Measurements from ENCODE around the gene SHISA4. TPM values are rescaled to one million over a fixed set of nuclear protein-coding genes. Genes with fewer than 3 reads are reported as not detected.

The SHISA4 gene, protein sequence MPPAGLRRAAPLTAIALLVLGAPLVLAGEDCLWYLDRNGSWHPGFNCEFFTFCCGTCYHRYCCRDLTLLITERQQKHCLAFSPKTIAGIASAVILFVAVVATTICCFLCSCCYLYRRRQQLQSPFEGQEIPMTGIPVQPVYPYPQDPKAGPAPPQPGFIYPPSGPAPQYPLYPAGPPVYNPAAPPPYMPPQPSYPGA
- total RNA-seq (2021; fragmentation: NEBNext Ultra II Directional; extraction: Animal tissue kit (Norgen Biotek cat#: 25700)) (7.8 and 9.0 TPM in 2 replicates), polyA plus RNA-seq (2011; rRNA removed) (28.9 and 36.0 TPM in 2 replicates), polyA minus RNA-seq (2011; rRNA and poly(A)+ RNA removed) (7.3 and 7.7 TPM in 2 replicates)
- 17.8 TPM for polyA plus RNA-seq (2011; cell fraction: cytosol; rRNA removed)
- polyA plus RNA-seq (2011; cell fraction: nucleus; rRNA removed), result 22.1 TPM
- polyA plus RNA-seq (2012, experiment 1 of 2), result 5.1 to 13.0 TPM (median 12.0 TPM) in 4 replicates
- 15.8 TPM for polyA plus RNA-seq (2012, experiment 2 of 2)
- polyA plus RNA-seq (2013, experiment 1 of 2), result 8.7 TPM
- 9.9 TPM for polyA plus RNA-seq (2013, experiment 2 of 2)
- polyA minus RNA-seq (2011; cell fraction: cytosol; rRNA and poly(A)+ RNA removed), result 5.1 TPM
- polyA minus RNA-seq (2011; cell fraction: nucleus; rRNA and poly(A)+ RNA removed), result 2.7 TPM
- long read RNA-seq, experiment 1, transcript SHISA4-201 (5 exons, 1,341 nt), result major isoform, 7 of 12 reads
- long read RNA-seq, experiment 1, partial matches to known transcripts, result 2 of 12 reads
- long read RNA-seq, experiment 1, other reads (novel, unspliced or antisense), result 2 of 12 reads
- long read RNA-seq, experiment 2, partial matches to known transcripts, result 0 of 3 reads
- long read RNA-seq, experiment 2, other reads (novel, unspliced or antisense), result 0 of 3 reads

DNA sequence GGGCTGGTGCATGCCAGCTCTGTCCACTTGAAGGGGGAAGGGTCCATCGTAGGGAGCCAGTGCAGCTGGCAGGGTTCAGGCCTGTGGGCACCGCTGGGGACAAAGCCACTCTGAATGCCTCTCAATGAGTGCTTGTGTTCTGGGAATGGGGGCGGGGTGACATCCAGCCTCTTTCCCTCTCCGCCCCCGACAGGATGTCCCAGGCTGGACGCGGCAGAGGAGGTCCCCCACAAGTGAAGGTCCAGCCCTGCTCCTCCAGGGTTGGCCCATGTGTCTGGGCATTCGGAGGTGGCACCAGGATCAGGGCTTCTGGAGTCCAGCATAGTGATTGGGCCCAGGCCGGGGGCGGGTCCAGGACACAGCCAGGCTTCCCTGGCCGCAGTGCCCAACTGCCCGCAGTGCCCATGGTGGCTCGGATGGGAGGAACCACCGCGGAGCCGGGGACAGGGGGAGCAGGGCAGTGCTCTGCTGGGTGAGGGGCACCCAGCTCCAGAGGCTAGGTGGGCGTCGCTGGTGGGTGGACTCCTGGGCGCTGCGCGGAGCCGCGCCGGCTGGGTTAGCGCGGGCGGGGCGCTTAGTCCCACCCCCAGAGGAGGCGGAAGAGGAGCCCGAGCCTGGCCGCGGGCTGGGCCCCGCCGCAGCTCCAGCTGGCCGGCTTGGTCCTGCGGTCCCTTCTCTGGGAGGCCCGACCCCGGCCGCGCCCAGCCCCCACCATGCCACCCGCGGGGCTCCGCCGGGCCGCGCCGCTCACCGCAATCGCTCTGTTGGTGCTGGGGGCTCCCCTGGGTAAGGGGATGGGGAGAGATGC lies at the start of gene SHISA4:
SHISA4 (plus strand) TSS at position 617 of the 808 bp plus-strand sequence; CDS start at position 714, 97 bp downstream.
- Histone ChIP-seq H4K5ac (ENCODE audit: insufficient read length, low read depth, low read length) (no peak within 1 kb of the TSS), H3K18ac (ENCODE audit: extremely low read depth, low read length) (no peak within 1 kb of the TSS; the same call in 1 of the 2 replicates), H2AFZ (ENCODE audit: low read length) (peak within 1 kb of the TSS; percentile 71), H3K27ac (ENCODE audit: low read depth, low read length) (no peak within 1 kb of the TSS), H3K4ac (replicated peaks; ENCODE audit: insufficient read length, low read depth, low read length) (no peak within 1 kb of the TSS), H3K56ac (replicated peaks; ENCODE audit: insufficient read length, low read depth, low read length) (no peak within 1 kb of the TSS), H2BK20ac (ENCODE audit: low read length) (peak within 1 kb of the TSS; percentile 55; the same call in 1 of the 2 replicates), H3K23ac (ENCODE audit: insufficient read length) (no peak within 1 kb of the TSS), H3K9me3 (ENCODE audit: insufficient read depth in 2 of 2, low read depth in 1 of 2, low read length in 1 of 2) (no peaks in the 10 kb centered on the region), H3K9ac (replicated peaks in 1 of 4; ENCODE audit: extremely low read depth in 1 of 4, low read depth in 3 of 4, low read length in 3 of 4) (peak within 1 kb of the TSS in 1 of 4 experiments; percentile 33; a peak in 3 of 7 replicates), H4K20me1 (replicated peaks in 1 of 2; ENCODE audit: control insufficient read depth in 1 of 2, insufficient read depth in 2 of 2, low read length in 2 of 2) (no peaks in the 10 kb centered on the region), H3K79me2 (ENCODE audit: control insufficient read depth in 1 of 2, insufficient read depth in 2 of 2, low read length in 2 of 2) (no peaks in the 10 kb centered on the region), H3K14ac (ENCODE audit: insufficient read length) (no peak within 1 kb of the TSS), H4K91ac (replicated peaks; ENCODE audit: insufficient read length, low read length) (peak within 1 kb of the TSS; percentile 26), H3K4me3 (ENCODE audit: extremely low read depth in 1 of 4, insufficient read depth in 2 of 4, low read depth in 3 of 4, low read length in 4 of 4) (peak within 1 kb of the TSS; percentile 52 to 73 (median 58)), H2BK15ac (ENCODE audit: low read length) (peak within 1 kb of the TSS; percentile 72; the same call in 1 of the 2 replicates), H2AK5ac (ENCODE audit: low read depth, low read length) (0 out of 2 replicates have a peak within 1 kb of the TSS, but pooled peaks have one; percentile 39), H2BK5ac (ENCODE audit: low read depth, low read length) (no peak within 1 kb of the TSS; the same call in 1 of the 2 replicates), H3K27me3 (replicated peaks in 1 of 4; ENCODE audit: control insufficient read depth in 3 of 4, extremely low read depth in 1 of 4, insufficient read depth in 3 of 4, low read length in 3 of 4) (peaks cover 0 to 10% (median 6%) of the 10 kb centered on the region in 4 experiments; a peak in 4 of 7 replicates), H3K36me3 (ENCODE audit: control insufficient read depth in 2 of 4, insufficient read depth in 4 of 4, low read length in 3 of 4) (no peaks in the 10 kb centered on the region), H3K4me1 (replicated peaks in 1 of 4; ENCODE audit: control insufficient read depth in 3 of 4, insufficient read depth in 4 of 4, low read length in 3 of 4) (peaks cover under 1 to 11% (median 8%) of the 10 kb centered on the region in 4 experiments), H4K8ac (ENCODE audit: extremely low read depth, insufficient read depth, low read length) (no peak within 1 kb of the TSS; the same call in 1 of the 2 replicates), H3K4me2 (ENCODE audit: insufficient read depth in 1 of 2, low read depth in 2 of 2, low read length in 2 of 2) (peak within 1 kb of the TSS; percentile 55 to 79), H3K79me1 (ENCODE audit: low read depth, low read length) (no peaks in the 10 kb centered on the region), H2BK120ac (replicated peaks; ENCODE audit: low read depth, low read length) (no peak within 1 kb of the TSS), H2BK12ac (ENCODE audit: low read depth, low read length) (peak within 1 kb of the TSS; percentile 55; the same call in 1 of the 2 replicates), H3K23me2 (ENCODE audit: low read depth, low read length) (peaks cover 14% of the 10 kb centered on the region; the same call in 1 of the 2 replicates)
- POLR2A ChIA-PET (ENCODE audit: partially characterized antibody), result interaction anchor here (1.0 to 9.6 kb wide), 3 partner anchors 7 to 74 kb away, joined by 3 to 117 read pairs (median 3); no protein-coding TSS in a partner anchor
- FAIRE-seq (no peak), DNase-seq (ENCODE audit: low read depth in 1 of 2, low spot score in 2 of 2) (peak in 1 of 2 experiments; percentile 85)
- 10% methylated on average over 17 of the region's 49 CpGs; no CpG with 5 or more reads in 1 of the 2 experiments for WGBS, 2 experiments (ENCODE audit: extremely low coverage in 1 of 2, insufficient coverage in 1 of 2, insufficient read length in 1 of 2, insufficient replicate concordance in 2 of 2, low coverage in 1 of 2, low lambda C conversion rate in 2 of 2, missing lambda C conversion rate in 1 of 2)
- CTCF ChIA-PET (ENCODE audit: partially characterized antibody), result interaction anchor here (1.0 to 14.8 kb wide), 6 partner anchors 9 to 358 kb away, joined by 3 to 244 read pairs (median 5); no protein-coding TSS in a partner anchor
- TF ChIP-seq KDM1A (IDR thresholded peaks at IDR 0.05; ENCODE audit: borderline replicate concordance, low read length), result no peak
- no peak for TF ChIP-seq POLR2AphosphoS5 (IDR thresholded peaks at IDR 0.05; ENCODE audit: low read depth, low read length)
- TF ChIP-seq HDAC2 (IDR thresholded peaks at IDR 0.05; ENCODE audit: borderline replicate concordance in 1 of 2, low read depth in 2 of 2, low read length in 2 of 2), result peak; percentile 8 to 29; a peak in 1 of 4 replicates
- TF ChIP-seq TAF1 (IDR thresholded peaks at IDR 0.05; ENCODE audit: low read depth, low read length), result peak; percentile 47; the same call in 1 of the 2 replicates
- peak; percentile 55; the same call in 1 of the 2 replicates for TF ChIP-seq PHF8 (conservative IDR thresholded peaks at IDR 0.05; ENCODE audit: low read depth, low read length)
- TF ChIP-seq SAP30 (IDR thresholded peaks at IDR 0.05; ENCODE audit: insufficient read depth, insufficient replicate concordance, low read length), result no peak

Measured in H1 (cell line).